ENCODE measurements around the gene RTN4RL2. TPM values are rescaled to one million over a fixed set of nuclear protein-coding genes. Genes with fewer than 3 reads are reported as not detected.

Gene RTN4RL2
- total and polyA plus RNA-seq, 9 of the 15 experiments (the other 6 are each of a cell fraction or from before 2014, with no cell fraction given), result 0.06 to 1.9 (median 0.34) TPM; not detected in 4

DNA sequence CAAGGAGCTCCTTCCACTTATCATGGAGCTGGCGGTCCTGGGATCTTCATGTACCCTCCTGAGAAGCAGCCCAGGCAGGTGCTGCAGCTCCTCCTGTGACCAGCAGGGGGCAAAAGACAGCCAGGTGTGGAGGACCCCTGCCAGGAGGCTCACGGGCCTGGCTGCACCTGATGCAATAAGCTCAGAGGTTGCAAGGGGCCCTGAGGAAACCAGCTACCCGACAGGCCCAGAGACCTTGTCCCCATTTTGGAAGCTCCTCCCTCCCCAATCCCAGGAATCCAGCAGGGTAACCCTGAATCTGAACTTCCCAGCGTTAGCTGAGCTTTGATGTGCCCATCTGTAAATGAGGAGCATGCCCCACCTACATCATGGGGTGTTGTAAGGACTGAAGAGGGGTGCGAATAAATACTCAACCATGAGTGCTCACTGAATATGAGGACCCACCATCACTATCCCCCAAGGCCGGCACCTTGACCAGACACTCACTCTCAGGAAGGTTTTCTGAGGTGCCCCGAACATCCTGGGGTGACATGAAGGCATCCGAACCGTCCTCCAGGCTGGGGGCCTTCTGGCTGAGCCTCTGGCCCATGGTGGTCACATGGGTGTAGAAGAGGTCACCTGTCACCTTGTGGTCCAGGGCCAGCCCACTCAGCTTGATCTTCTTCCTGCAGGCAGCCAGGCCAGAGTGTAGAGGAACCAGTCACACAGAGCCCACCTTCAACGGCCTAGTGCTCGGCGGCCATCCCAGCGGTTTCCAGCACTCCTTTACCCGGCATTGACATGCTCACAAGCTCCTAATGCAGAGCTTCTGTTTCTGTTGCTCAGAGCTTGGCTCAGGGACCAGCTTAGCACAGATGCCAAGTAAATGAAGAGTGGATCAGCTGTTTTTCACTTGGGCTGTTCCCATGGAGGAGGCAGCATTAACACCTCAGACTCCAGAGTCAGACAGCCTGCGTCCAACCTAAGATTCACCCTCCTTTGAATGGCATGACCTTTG, 33.5 kb downstream of the RTN4RL2 start (continued):
- TF ChIP-seq, protein P1, sequence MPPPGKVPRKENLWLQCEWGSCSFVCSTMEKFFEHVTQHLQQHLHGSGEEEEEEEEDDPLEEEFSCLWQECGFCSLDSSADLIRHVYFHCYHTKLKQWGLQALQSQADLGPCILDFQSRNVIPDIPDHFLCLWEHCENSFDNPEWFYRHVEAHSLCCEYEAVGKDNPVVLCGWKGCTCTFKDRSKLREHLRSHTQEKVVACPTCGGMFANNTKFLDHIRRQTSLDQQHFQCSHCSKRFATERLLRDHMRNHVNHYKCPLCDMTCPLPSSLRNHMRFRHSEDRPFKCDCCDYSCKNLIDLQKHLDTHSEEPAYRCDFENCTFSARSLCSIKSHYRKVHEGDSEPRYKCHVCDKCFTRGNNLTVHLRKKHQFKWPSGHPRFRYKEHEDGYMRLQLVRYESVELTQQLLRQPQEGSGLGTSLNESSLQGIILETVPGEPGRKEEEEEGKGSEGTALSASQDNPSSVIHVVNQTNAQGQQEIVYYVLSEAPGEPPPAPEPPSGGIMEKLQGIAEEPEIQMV (tag; conservative IDR thresholded peaks at IDR 0.05; ENCODE audit: low read depth), result 0 out of 2 replicates have a peak, but pooled peaks have one; percentile 23
- TF ChIP-seq, protein P2, sequence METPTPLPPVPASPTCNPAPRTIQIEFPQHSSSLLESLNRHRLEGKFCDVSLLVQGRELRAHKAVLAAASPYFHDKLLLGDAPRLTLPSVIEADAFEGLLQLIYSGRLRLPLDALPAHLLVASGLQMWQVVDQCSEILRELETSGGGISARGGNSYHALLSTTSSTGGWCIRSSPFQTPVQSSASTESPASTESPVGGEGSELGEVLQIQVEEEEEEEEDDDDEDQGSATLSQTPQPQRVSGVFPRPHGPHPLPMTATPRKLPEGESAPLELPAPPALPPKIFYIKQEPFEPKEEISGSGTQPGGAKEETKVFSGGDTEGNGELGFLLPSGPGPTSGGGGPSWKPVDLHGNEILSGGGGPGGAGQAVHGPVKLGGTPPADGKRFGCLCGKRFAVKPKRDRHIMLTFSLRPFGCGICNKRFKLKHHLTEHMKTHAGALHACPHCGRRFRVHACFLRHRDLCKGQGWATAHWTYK (CRISPR knock-in tag; IDR thresholded peaks at IDR 0.05), result peak; percentile 76; the same call in 1 of the 2 replicates
- TF ChIP-seq, protein P3, sequence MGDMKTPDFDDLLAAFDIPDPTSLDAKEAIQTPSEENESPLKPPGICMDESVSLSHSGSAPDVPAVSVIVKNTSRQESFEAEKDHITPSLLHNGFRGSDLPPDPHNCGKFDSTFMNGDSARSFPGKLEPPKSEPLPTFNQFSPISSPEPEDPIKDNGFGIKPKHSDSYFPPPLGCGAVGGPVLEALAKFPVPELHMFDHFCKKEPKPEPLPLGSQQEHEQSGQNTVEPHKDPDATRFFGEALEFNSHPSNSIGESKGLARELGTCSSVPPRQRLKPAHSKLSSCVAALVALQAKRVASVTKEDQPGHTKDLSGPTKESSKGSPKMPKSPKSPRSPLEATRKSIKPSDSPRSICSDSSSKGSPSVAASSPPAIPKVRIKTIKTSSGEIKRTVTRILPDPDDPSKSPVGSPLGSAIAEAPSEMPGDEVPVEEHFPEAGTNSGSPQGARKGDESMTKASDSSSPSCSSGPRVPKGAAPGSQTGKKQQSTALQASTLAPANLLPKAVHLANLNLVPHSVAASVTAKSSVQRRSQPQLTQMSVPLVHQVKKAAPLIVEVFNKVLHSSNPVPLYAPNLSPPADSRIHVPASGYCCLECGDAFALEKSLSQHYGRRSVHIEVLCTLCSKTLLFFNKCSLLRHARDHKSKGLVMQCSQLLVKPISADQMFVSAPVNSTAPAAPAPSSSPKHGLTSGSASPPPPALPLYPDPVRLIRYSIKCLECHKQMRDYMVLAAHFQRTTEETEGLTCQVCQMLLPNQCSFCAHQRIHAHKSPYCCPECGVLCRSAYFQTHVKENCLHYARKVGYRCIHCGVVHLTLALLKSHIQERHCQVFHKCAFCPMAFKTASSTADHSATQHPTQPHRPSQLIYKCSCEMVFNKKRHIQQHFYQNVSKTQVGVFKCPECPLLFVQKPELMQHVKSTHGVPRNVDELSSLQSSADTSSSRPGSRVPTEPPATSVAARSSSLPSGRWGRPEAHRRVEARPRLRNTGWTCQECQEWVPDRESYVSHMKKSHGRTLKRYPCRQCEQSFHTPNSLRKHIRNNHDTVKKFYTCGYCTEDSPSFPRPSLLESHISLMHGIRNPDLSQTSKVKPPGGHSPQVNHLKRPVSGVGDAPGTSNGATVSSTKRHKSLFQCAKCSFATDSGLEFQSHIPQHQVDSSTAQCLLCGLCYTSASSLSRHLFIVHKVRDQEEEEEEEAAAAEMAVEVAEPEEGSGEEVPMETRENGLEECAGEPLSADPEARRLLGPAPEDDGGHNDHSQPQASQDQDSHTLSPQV (IDR thresholded peaks at IDR 0.05), result peak; percentile 96
- TF ChIP-seq MTF1 (CRISPR knock-in tag; IDR thresholded peaks at IDR 0.05; ENCODE audit: borderline replicate concordance) (no peak), EGR1 (conservative IDR thresholded peaks at IDR 0.05) (no peak), CREM (IDR thresholded peaks at IDR 0.05; ENCODE audit: low read depth) (no peak), TARDBP (IDR thresholded peaks at IDR 0.05) (0 out of 2 replicates have a peak, but pooled peaks have one; percentile 24), ZNF77 (CRISPR knock-in tag; IDR thresholded peaks at IDR 0.05) (no peak), DPF2 (IDR thresholded peaks at IDR 0.05) (no peak), TOE1 (IDR thresholded peaks at IDR 0.05; ENCODE audit: borderline replicate concordance) (0 out of 2 replicates have a peak, but pooled peaks have one; percentile 38), TOE1 (CRISPR knock-in tag; IDR thresholded peaks at IDR 0.05; ENCODE audit: borderline replicate concordance, low read depth) (no peak), ZKSCAN8 (CRISPR knock-in tag; IDR thresholded peaks at IDR 0.05) (no peak)
- TF ChIP-seq, protein P4, sequence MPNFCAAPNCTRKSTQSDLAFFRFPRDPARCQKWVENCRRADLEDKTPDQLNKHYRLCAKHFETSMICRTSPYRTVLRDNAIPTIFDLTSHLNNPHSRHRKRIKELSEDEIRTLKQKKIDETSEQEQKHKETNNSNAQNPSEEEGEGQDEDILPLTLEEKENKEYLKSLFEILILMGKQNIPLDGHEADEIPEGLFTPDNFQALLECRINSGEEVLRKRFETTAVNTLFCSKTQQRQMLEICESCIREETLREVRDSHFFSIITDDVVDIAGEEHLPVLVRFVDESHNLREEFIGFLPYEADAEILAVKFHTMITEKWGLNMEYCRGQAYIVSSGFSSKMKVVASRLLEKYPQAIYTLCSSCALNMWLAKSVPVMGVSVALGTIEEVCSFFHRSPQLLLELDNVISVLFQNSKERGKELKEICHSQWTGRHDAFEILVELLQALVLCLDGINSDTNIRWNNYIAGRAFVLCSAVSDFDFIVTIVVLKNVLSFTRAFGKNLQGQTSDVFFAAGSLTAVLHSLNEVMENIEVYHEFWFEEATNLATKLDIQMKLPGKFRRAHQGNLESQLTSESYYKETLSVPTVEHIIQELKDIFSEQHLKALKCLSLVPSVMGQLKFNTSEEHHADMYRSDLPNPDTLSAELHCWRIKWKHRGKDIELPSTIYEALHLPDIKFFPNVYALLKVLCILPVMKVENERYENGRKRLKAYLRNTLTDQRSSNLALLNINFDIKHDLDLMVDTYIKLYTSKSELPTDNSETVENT (CRISPR knock-in tag; IDR thresholded peaks at IDR 0.05), result no peak
- TF ChIP-seq, protein P5, sequence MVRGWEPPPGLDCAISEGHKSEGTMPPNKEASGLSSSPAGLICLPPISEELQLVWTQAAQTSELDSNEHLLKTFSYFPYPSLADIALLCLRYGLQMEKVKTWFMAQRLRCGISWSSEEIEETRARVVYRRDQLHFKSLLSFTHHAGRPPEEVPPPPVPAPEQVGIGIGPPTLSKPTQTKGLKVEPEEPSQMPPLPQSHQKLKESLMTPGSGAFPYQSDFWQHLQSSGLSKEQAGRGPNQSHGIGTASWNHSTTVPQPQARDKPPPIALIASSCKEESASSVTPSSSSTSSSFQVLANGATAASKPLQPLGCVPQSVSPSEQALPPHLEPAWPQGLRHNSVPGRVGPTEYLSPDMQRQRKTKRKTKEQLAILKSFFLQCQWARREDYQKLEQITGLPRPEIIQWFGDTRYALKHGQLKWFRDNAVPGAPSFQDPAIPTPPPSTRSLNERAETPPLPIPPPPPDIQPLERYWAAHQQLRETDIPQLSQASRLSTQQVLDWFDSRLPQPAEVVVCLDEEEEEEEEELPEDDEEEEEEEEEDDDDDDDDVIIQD (CRISPR knock-in tag; IDR thresholded peaks at IDR 0.05), result 0 out of 2 replicates have a peak, but pooled peaks have one; percentile 50
